BLaER1 treated with 17β-estradiol and CSF1 and Interleukin-3, amounts not matched to agents 10 nM and 100 nM (cell line): ENCODE data around the gene SORBS2.

Experiments
- H3K27ac ChIP-seq, 11 experiments: shearing (Covaris generic); formaldehyde crosslinking; 2 replicates each; pipeline ENCODE4 v1.8.1; 2022
- H3K27me3 ChIP-seq, 11 experiments: shearing (Covaris generic); formaldehyde crosslinking; 2 replicates each; pipeline ENCODE4 v1.8.1; 2022
- H3K36me3 ChIP-seq, 11 experiments: shearing (Covaris generic); formaldehyde crosslinking; 2 replicates each; pipeline ENCODE4 v1.8.1; 2022
- H3K4me1 ChIP-seq, 10 experiments: shearing (Covaris generic); formaldehyde crosslinking; 2 replicates each; pipeline ENCODE4 v1.8.1; 2022
- H3K4me2 ChIP-seq, 11 experiments: shearing (Covaris generic); formaldehyde crosslinking; 2 replicates each; pipeline ENCODE4 v1.8.1; 2022
- H3K4me3 ChIP-seq, 10 experiments: shearing (Covaris generic); formaldehyde crosslinking; 2 replicates each; pipeline ENCODE4 v1.8.1; 2022
- H3K9ac ChIP-seq, 11 experiments: shearing (Covaris generic); formaldehyde crosslinking; 2 replicates each; pipeline ENCODE4 v1.8.1; 2022
- H3K9me3 ChIP-seq, 11 experiments: shearing (Covaris generic); formaldehyde crosslinking; replicated peaks in 1 of 11; 2 replicates each; pipeline ENCODE4 v1.8.1; 2022
- H4K20me1 ChIP-seq, 11 experiments: shearing (Covaris generic); formaldehyde crosslinking; 2 replicates each; pipeline ENCODE4 v1.8.1; 2022
- Cebpa-rat ChIP-seq, 11 experiments: shearing (Covaris generic); IDR thresholded peaks; 2 replicates each; pipeline ENCODE4 v1.8.1; 2022

The SORBS2 gene

DNA sequence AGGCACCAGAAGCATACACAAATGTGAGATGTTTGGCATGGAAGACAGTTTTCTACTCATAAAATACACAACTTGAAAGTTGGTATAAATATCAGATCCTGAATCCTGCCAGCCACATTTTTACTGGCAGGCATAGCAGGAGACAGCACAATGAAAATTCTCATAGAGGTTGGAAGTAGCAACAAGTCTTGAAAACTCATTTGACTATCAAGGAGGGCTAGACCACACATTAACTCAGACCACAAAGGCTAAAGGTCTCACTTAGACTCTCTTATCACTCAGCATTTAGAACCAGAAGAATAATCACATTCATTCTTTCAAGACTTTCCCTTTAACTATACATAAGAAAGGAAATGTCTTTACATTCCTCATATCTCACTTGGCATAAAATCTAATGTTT lies 56.5 kb downstream of the SORBS2 start:
- Histone ChIP-seq H4K20me1 (no peaks in the 10 kb centered on the region), H3K4me1 (peaks cover 0 to 38% (median 22%) of the 10 kb centered on the region in 10 experiments; a peak in 17 of 20 replicates), H3K27me3 (no peaks in the 10 kb centered on the region), H3K36me3 (no peaks in the 10 kb centered on the region), H3K27ac (no peak overlapping the region), H3K4me2 (no peak overlapping the region), H3K9ac (no peak overlapping the region), H3K9me3 (no peaks in the 10 kb centered on the region; a peak in 2 of 22 replicates), H3K4me3 (no peak overlapping the region)
- no peak for TF ChIP-seq Cebpa-rat (IDR thresholded peaks at IDR 0.05)

GRCh38 chr4:185754961-185755360 lies 57.0 kb downstream of the SORBS2 start:
- Histone ChIP-seq H3K9ac (no peak overlapping the region), H3K27ac (no peak overlapping the region), H3K9me3 (no peaks in the 10 kb centered on the region; a peak in 2 of 22 replicates), H4K20me1 (no peaks in the 10 kb centered on the region), H3K4me2 (no peak overlapping the region), H3K36me3 (no peaks in the 10 kb centered on the region), H3K27me3 (no peaks in the 10 kb centered on the region), H3K4me3 (no peak overlapping the region), H3K4me1 (peaks cover 0 to 43% (median 24%) of the 10 kb centered on the region in 10 experiments; a peak in 17 of 20 replicates)
- TF ChIP-seq Cebpa-rat (IDR thresholded peaks at IDR 0.05): no peak

GRCh38 chr4:185752872-185753271 lies 59.1 kb downstream of the SORBS2 start:
- Histone ChIP-seq H3K4me3 (no peak overlapping the region), H3K9me3 (no peaks in the 10 kb centered on the region; a peak in 3 of 22 replicates), H3K36me3 (no peaks in the 10 kb centered on the region), H4K20me1 (no peaks in the 10 kb centered on the region), H3K9ac (no peak overlapping the region), H3K4me1 (peaks cover 0 to 41% (median 26%) of the 10 kb centered on the region in 10 experiments; a peak in 17 of 20 replicates), H3K27me3 (no peaks in the 10 kb centered on the region), H3K4me2 (peak overlapping the region in 9 of 11 experiments; percentile 3 to 78 (median 64); a peak in 15 of 22 replicates), H3K27ac (peak overlapping the region in 1 of 11 experiments; percentile 25; a peak in 1 of 22 replicates)
- TF ChIP-seq Cebpa-rat (IDR thresholded peaks at IDR 0.05): no peak

DNA sequence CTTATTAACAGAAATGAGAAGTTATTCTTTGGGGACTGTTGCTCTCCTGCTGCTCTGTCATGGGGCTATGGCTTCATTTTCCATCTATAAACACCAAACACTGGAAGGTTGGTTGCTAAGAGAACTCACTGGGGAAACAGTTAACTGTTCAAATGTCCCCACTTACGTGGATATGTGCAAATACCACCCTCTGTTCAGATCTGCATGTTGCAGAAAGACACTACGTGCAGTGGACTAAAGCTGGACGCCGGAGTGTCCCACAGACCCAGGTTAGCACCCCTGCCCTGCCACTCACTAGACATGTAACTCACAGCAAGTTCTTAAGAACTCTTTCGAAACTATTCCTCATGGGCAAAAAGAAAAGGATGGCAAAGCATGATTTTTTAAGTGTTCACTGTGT lies 62.1 kb downstream of the SORBS2 start:
- peak overlapping the region in 7 of 11 experiments; percentile 2 to 31 (median 6); a peak in 8 of 22 replicates for H3K4me2 ChIP-seq
- peaks cover 0 to 41% (median 30%) of the 10 kb centered on the region in 10 experiments; a peak in 17 of 20 replicates for H3K4me1 ChIP-seq
- H3K27me3 ChIP-seq: no peaks in the 10 kb centered on the region
- H3K9ac ChIP-seq: no peak overlapping the region
- H4K20me1 ChIP-seq: no peaks in the 10 kb centered on the region
- no peaks in the 10 kb centered on the region for H3K36me3 ChIP-seq
- no peak overlapping the region for H3K4me3 ChIP-seq
- no peak overlapping the region for H3K27ac ChIP-seq
- TF ChIP-seq Cebpa-rat (IDR thresholded peaks at IDR 0.05): no peak
- peaks cover 0 to 20% (median 0%) of the 10 kb centered on the region in 11 experiments; a peak in 4 of 22 replicates for H3K9me3 ChIP-seq

GRCh38 chr4:185748901-185749390 lies 63.0 kb downstream of the SORBS2 start:
- H3K4me3 ChIP-seq: no peak overlapping the region
- H3K9me3 ChIP-seq: peaks cover 0 to 22% (median 0%) of the 10 kb centered on the region in 11 experiments; a peak in 4 of 22 replicates
- no peak overlapping the region for H3K4me2 ChIP-seq
- no peak for TF ChIP-seq Cebpa-rat (IDR thresholded peaks at IDR 0.05)
- H3K9ac ChIP-seq: no peak overlapping the region
- H3K4me1 ChIP-seq: peaks cover 0 to 48% (median 39%) of the 10 kb centered on the region in 10 experiments; a peak in 18 of 20 replicates
- no peaks in the 10 kb centered on the region for H3K27me3 ChIP-seq
- no peak overlapping the region for H3K27ac ChIP-seq
- H3K36me3 ChIP-seq: no peaks in the 10 kb centered on the region
- no peaks in the 10 kb centered on the region for H4K20me1 ChIP-seq

GRCh38 chr4:185745891-185746290 lies 66.1 kb downstream of the SORBS2 start:
- no peak for TF ChIP-seq Cebpa-rat (IDR thresholded peaks at IDR 0.05)

GRCh38 chr4:185744946-185745345 lies 67.0 kb downstream of the SORBS2 start:
- H3K9me3 ChIP-seq: peaks cover 0 to 22% (median 0%) of the 10 kb centered on the region in 11 experiments; a peak in 2 of 22 replicates
- no peaks in the 10 kb centered on the region for H4K20me1 ChIP-seq
- H3K9ac ChIP-seq: no peak overlapping the region
- peaks cover 27 to 59% (median 32%) of the 10 kb centered on the region in 10 experiments for H3K4me1 ChIP-seq
- peak overlapping the region in 7 of 11 experiments; percentile 48 to 71 (median 63); a peak in 14 of 22 replicates for H3K27ac ChIP-seq
- H3K4me3 ChIP-seq: no peak overlapping the region
- no peaks in the 10 kb centered on the region for H3K36me3 ChIP-seq
- H3K4me2 ChIP-seq: peak overlapping the region in 5 of 11 experiments; percentile 61 to 76 (median 67); a peak in 11 of 22 replicates
- H3K27me3 ChIP-seq: no peaks in the 10 kb centered on the region
- no peak for TF ChIP-seq Cebpa-rat (IDR thresholded peaks at IDR 0.05)

More at GRCh38 chr4:185745891-185746290, 66.1 kb downstream of the SORBS2 start:
- no peak overlapping the region for H3K9ac ChIP-seq
- H3K4me1 ChIP-seq: peaks cover 22 to 49% (median 38%) of the 10 kb centered on the region in 10 experiments
- no peak overlapping the region for H3K4me3 ChIP-seq
- H3K27ac ChIP-seq: no peak overlapping the region
- H3K4me2 ChIP-seq: peak overlapping the region in 1 of 11 experiments; percentile 62; a peak in 2 of 22 replicates
- H3K36me3 ChIP-seq: no peaks in the 10 kb centered on the region
- H3K9me3 ChIP-seq: peaks cover 0 to 22% (median 0%) of the 10 kb centered on the region in 11 experiments; a peak in 2 of 22 replicates
- no peaks in the 10 kb centered on the region for H4K20me1 ChIP-seq
- H3K27me3 ChIP-seq: no peaks in the 10 kb centered on the region

- Histone ChIP-seq H3K9ac (peak overlapping the region in 1 of 11 experiments; percentile 40; a peak in 1 of 22 replicates), H3K4me1 (peaks cover 23 to 60% (median 33%) of the 10 kb centered on the region in 10 experiments), H4K20me1 (no peaks in the 10 kb centered on the region), H3K9me3 (peaks cover 0 to 22% (median 0%) of the 10 kb centered on the region in 11 experiments; a peak in 2 of 22 replicates), H3K4me3 (no peak overlapping the region), H3K27ac (peak overlapping the region in 7 of 11 experiments; percentile 48 to 71 (median 63); a peak in 14 of 22 replicates), H3K4me2 (peak overlapping the region in 10 of 11 experiments; percentile 3 to 76 (median 59); a peak in 18 of 22 replicates), H3K27me3 (no peaks in the 10 kb centered on the region), H3K36me3 (no peaks in the 10 kb centered on the region)
- no peak for TF ChIP-seq Cebpa-rat (IDR thresholded peaks at IDR 0.05)
Measured at GRCh38 chr4:185744488-185744862, 67.5 kb downstream of the SORBS2 start.

GRCh38 chr4:185743722-185744487 lies 68.1 kb downstream of the SORBS2 start:
- Histone ChIP-seq H4K20me1 (no peaks in the 10 kb centered on the region), H3K27ac (peak overlapping the region in 9 of 11 experiments; percentile 6 to 71 (median 63); a peak in 16 of 22 replicates), H3K4me3 (no peak overlapping the region), H3K9ac (peak overlapping the region in 1 of 11 experiments; percentile 40; a peak in 1 of 22 replicates), H3K4me2 (peak overlapping the region; percentile 12 to 76 (median 59); a peak in 20 of 22 replicates), H3K36me3 (no peaks in the 10 kb centered on the region), H3K4me1 (peaks cover 21 to 64% (median 34%) of the 10 kb centered on the region in 10 experiments), H3K9me3 (peaks cover 0 to 22% (median 0%) of the 10 kb centered on the region in 11 experiments; a peak in 2 of 22 replicates), H3K27me3 (no peaks in the 10 kb centered on the region)
- peak in 3 of 11 experiments; percentile 59 to 70 (median 62); a peak in 5 of 22 replicates for TF ChIP-seq Cebpa-rat (IDR thresholded peaks at IDR 0.05)
